Keratinocyte (primary cell): ENCODE measurements around the gene DSG2. TPM values are rescaled to one million over a fixed set of nuclear protein-coding genes. Genes with fewer than 3 reads are reported as not detected.

ENCODE experiments used
- DNase-seq: peaks from one replicate; pipeline ENCODE4 v3.0.0-alpha.2; 2011; ENCODE audit warnings: low read depth, missing footprints, low spot score
- FAIRE-seq: peaks from 2 replicates; lab custom pipeline; 2011; peaks lifted over from hg19 to GRCh38; lab: Jason Lieb, UNC
- H2AFZ ChIP-seq: 2 replicates; pipeline ENCODE4 v1.6.0; 2012; ENCODE audit warnings: low read length, control low read depth, inconsistent platforms; ENCODE audit not compliant: control insufficient read depth
- H3K27ac ChIP-seq: 2 replicates; pipeline ENCODE4 v1.5.1; 2011; ENCODE audit warnings: low read length; ENCODE audit not compliant: control insufficient read depth, insufficient read depth
- H3K27me3 ChIP-seq: 3 replicates; pipeline ENCODE4 v1.6.0; 2011; ENCODE audit warnings: low read length; ENCODE audit not compliant: control insufficient read depth, insufficient read depth; ENCODE audit errors: extremely low read depth
- H3K36me3 ChIP-seq, 2 experiments: 2 replicates in 1 of 2; 3 replicates in 1 of 2; pipeline ENCODE4 v1.5.1; 2011; ENCODE audit warnings: low read length in 2 of 2, mild to moderate bottlenecking in 1 of 2; ENCODE audit not compliant: control insufficient read depth in 2 of 2, insufficient read depth in 2 of 2; ENCODE audit errors: extremely low read depth in 1 of 2
- H3K4me1 ChIP-seq: 3 replicates; pipeline ENCODE4 v1.5.1; 2011; ENCODE audit warnings: low read length; ENCODE audit not compliant: control insufficient read depth, insufficient read depth; ENCODE audit errors: extremely low read depth
- H3K4me2 ChIP-seq: 3 replicates; pipeline ENCODE4 v1.6.0; 2011; ENCODE audit warnings: low read depth, low read length; ENCODE audit not compliant: control insufficient read depth, insufficient read depth; ENCODE audit errors: extremely low read depth
- H3K4me3 ChIP-seq, 3 experiments: fragments of 200-600 bp in 1 of 3; sonication (generic) in 1 of 3; 2 replicates in 2 of 3; 3 replicates in 1 of 3; pipeline ENCODE4 v1.5.1; 2011 to 2016; ENCODE audit warnings: low read length in 3 of 3, mild to moderate bottlenecking in 3 of 3, control low read depth in 2 of 3, inconsistent platforms in 1 of 3, low read depth in 1 of 3, mixed read lengths in 1 of 3, mixed run types in 1 of 3, moderate library complexity in 1 of 3; ENCODE audit not compliant: control insufficient read depth in 2 of 3, insufficient read depth in 2 of 3; ENCODE audit errors: extremely low read depth in 1 of 3
- H3K79me2 ChIP-seq: 2 replicates; pipeline ENCODE4 v1.6.0; 2012; ENCODE audit warnings: low read length; ENCODE audit not compliant: control insufficient read depth, insufficient read depth
- H3K9ac ChIP-seq: 3 replicates; pipeline ENCODE4 v1.6.0; 2011; ENCODE audit warnings: low read length; ENCODE audit not compliant: control insufficient read depth, insufficient read depth; ENCODE audit errors: extremely low read depth
- H3K9me1 ChIP-seq: 3 replicates; pipeline ENCODE4 v1.6.0; 2011; ENCODE audit warnings: low read length; ENCODE audit not compliant: control insufficient read depth, insufficient read depth; ENCODE audit errors: extremely low read depth
- H3K9me3 ChIP-seq: 2 replicates; pipeline ENCODE4 v1.5.1; 2012; ENCODE audit warnings: low read depth, low read length; ENCODE audit not compliant: control insufficient read depth
- H4K20me1 ChIP-seq: 3 replicates; pipeline ENCODE4 v1.6.0; 2011; ENCODE audit warnings: low read length; ENCODE audit not compliant: control insufficient read depth, insufficient read depth; ENCODE audit errors: extremely low read depth
- EZH2 ChIP-seq: IDR thresholded peaks from one replicate; pipeline ENCODE4 v1.6.1; 2012; ENCODE audit warnings: inconsistent platforms, mild to moderate bottlenecking, low read length, moderate library complexity
- dilution Hi-C: fragments of 300-500 bp; cut with MboI; formaldehyde crosslinking; loops from one replicate; pipeline ENCODE4 v1.7.0; 2020; ENCODE audit warnings: low sequenced_read_pairs; ENCODE audit not compliant: extremely low pct_ligation_motif_present
- polyA plus RNA-seq, 5 experiments: library from polyadenylated mRNA; depleted of rRNA in 3 of 5; stranded (reverse) in 3 of 5; stranded (forward) in 1 of 5; unstranded in 1 of 5; fragments of >200 nt; gene quantifications; 1 replicate in 1 of 5; 2 replicates in 3 of 5; 3 replicates in 1 of 5; pipeline versions ENCODE4 v1.2.1 to v1.2.3, GENCODE V29; 2011 to 2012; ENCODE audit warnings: missing spikeins in 2 of 5, low read depth in 1 of 5, low replicate concordance in 1 of 5
- TF ChIP-seq, protein P1 (sequence below), 3 experiments: IDR thresholded peaks in 1 of 3; conservative IDR thresholded peaks in 1 of 3; optimal IDR thresholded peaks in 1 of 3; 2 replicates in 2 of 3; 3 replicates in 1 of 3; pipeline versions ENCODE3 to v1.5.1; 2011; ENCODE audit warnings: low read length in 3 of 3, mild to moderate bottlenecking in 3 of 3, moderate library complexity in 2 of 3, control low read depth in 1 of 3, inconsistent platforms in 1 of 3; ENCODE audit not compliant: insufficient read depth in 2 of 3; ENCODE audit errors: extremely low read depth in 1 of 3

DSG2 gene
- polyA plus RNA-seq, 1 donor (not counting 4 experiments of a cell fraction or from before 2014, with no cell fraction given): 140 TPM

DNA sequence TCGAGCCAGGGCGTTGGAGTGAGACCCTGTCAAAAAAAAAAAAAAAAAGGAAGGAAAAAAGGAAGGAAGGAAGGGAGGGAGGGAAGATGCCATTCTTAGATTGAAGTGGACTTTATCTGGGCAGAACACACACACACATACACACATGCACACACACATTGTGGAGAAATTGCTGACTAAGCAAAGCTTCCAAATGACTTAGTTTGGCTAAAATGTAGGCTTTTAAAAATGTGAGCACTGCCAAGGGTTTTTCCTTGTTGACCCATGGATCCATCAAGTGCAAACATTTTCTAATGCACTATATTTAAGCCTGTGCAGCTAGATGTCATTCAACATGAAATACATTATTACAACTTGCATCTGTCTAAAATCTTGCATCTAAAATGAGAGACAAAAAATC, 93.1 kb downstream of the DSG2 start:
- dilution Hi-C loops: no loop called here

DNA sequence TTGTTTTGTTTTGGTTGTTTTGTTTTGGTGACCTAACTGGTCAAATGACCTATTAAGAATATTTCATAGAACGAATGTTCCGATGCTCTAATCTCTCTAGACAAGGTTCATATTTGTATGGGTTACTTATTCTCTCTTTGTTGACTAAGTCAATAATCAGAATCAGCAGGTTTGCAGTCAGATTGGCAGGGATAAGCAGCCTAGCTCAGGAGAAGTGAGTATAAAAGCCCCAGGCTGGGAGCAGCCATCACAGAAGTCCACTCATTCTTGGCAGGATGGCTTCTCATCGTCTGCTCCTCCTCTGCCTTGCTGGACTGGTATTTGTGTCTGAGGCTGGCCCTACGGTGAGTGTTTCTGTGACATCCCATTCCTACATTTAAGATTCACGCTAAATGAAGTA, 93.7 kb downstream of the DSG2 start, which contains the start of gene TTR:
TSS of gene TTR (plus strand) at position 250 of the 400 bp plus-strand sequence. CDS start at position 276, 26 bp downstream.
- H3K4me3 ChIP-seq: no peak within 1 kb of the TSS
- H3K4me1 ChIP-seq: peaks cover 8% of the 10 kb centered on the region
- H2AFZ ChIP-seq: no peak within 1 kb of the TSS
- no peak within 1 kb of the TSS for H3K27ac ChIP-seq
- no peaks in the 10 kb centered on the region for H3K9me3 ChIP-seq
- no peaks in the 10 kb centered on the region for H3K9me1 ChIP-seq
- no peaks in the 10 kb centered on the region for H4K20me1 ChIP-seq
- dilution Hi-C loops: no loop called here
- no peaks in the 10 kb centered on the region for H3K27me3 ChIP-seq
- no peak within 1 kb of the TSS for H3K9ac ChIP-seq
- H3K36me3 ChIP-seq: no peaks in the 10 kb centered on the region
- peak within 1 kb of the TSS; percentile 48 for H3K4me2 ChIP-seq
- no peak for FAIRE-seq
- no peak for DNase-seq
- no peaks in the 10 kb centered on the region for H3K79me2 ChIP-seq
- TF ChIP-seq, protein P1, sequence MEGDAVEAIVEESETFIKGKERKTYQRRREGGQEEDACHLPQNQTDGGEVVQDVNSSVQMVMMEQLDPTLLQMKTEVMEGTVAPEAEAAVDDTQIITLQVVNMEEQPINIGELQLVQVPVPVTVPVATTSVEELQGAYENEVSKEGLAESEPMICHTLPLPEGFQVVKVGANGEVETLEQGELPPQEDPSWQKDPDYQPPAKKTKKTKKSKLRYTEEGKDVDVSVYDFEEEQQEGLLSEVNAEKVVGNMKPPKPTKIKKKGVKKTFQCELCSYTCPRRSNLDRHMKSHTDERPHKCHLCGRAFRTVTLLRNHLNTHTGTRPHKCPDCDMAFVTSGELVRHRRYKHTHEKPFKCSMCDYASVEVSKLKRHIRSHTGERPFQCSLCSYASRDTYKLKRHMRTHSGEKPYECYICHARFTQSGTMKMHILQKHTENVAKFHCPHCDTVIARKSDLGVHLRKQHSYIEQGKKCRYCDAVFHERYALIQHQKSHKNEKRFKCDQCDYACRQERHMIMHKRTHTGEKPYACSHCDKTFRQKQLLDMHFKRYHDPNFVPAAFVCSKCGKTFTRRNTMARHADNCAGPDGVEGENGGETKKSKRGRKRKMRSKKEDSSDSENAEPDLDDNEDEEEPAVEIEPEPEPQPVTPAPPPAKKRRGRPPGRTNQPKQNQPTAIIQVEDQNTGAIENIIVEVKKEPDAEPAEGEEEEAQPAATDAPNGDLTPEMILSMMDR (optimal IDR thresholded peaks at IDR 0.05 in 1 of 3, IDR thresholded peaks at IDR 0.05 in 1 of 3, conservative IDR thresholded peaks at IDR 0.05 in 1 of 3; ENCODE audit: extremely low read depth in 1 of 3, insufficient read depth in 2 of 3, low read length in 3 of 3): no peak
- no peak for TF ChIP-seq EZH2

More for the DNA sequence above, 93.1 kb downstream of the DSG2 start:
- H3K79me2 ChIP-seq: no peaks in the 10 kb centered on the region
- H3K9ac ChIP-seq: no peak overlapping the region
- H2AFZ ChIP-seq: no peak overlapping the region
- no peak overlapping the region for H3K4me3 ChIP-seq
- DNase-seq: no peak
- H3K4me2 ChIP-seq: peak overlapping the region; percentile 48
- H3K4me1 ChIP-seq: peaks cover 8% of the 10 kb centered on the region
- H3K9me3 ChIP-seq: no peaks in the 10 kb centered on the region
- H4K20me1 ChIP-seq: no peaks in the 10 kb centered on the region
- no peak for TF ChIP-seq EZH2
- TF ChIP-seq, protein P1 (optimal IDR thresholded peaks at IDR 0.05 in 1 of 3, IDR thresholded peaks at IDR 0.05 in 1 of 3, conservative IDR thresholded peaks at IDR 0.05 in 1 of 3; ENCODE audit: extremely low read depth in 1 of 3, insufficient read depth in 2 of 3, low read length in 3 of 3): no peak
- H3K36me3 ChIP-seq: no peaks in the 10 kb centered on the region
- H3K27ac ChIP-seq: no peak overlapping the region
- no peaks in the 10 kb centered on the region for H3K27me3 ChIP-seq
- H3K9me1 ChIP-seq: no peaks in the 10 kb centered on the region
- FAIRE-seq: no peak
